MG63 (cell line): ENCODE data around the gene SCN7A. TPM values are rescaled to one million over a fixed set of nuclear protein-coding genes. Genes with fewer than 3 reads are reported as not detected.
"Not testable (repeated sequence)": the region's sequence is repeated elsewhere in the genome, so short reads cannot be mapped to it uniquely, and the experiment has no call there.

Source experiments
- DNase-seq: peaks from one replicate; pipeline ENCODE4 v3.0.0-alpha.2; 2020
- H3K27me3 ChIP-seq: fragments of 250-450 bp; sonication (Bioruptor Pico); 2 replicates; pipeline ENCODE4 v1.5.1; 2020; ENCODE audit warnings: mild to moderate bottlenecking, moderate library complexity
- H3K36me3 ChIP-seq: fragments of 250-450 bp; sonication (Bioruptor Pico); 2 replicates; pipeline ENCODE4 v1.5.1; 2020; ENCODE audit warnings: mild to moderate bottlenecking, moderate library complexity
- H3K4me3 ChIP-seq: fragments of 250-450 bp; sonication (Bioruptor Pico); 2 replicates; pipeline ENCODE4 v1.5.1; 2020; ENCODE audit warnings: mild to moderate bottlenecking, moderate library complexity
- H3K9me3 ChIP-seq: fragments of 250-450 bp; sonication (Bioruptor Pico); 2 replicates; pipeline ENCODE4 v1.5.1; 2020; ENCODE audit warnings: mild to moderate bottlenecking, moderate library complexity
- total RNA-seq: library from RNA; depleted of rRNA; stranded (reverse); fragments of >200 nt; shearing (Covaris generic); gene quantifications from 2 replicates; pipeline ENCODE4 v1.2.3, GENCODE V29; 2014; ENCODE audit warnings: low replicate concordance

The SCN7A gene
- total RNA-seq, 1 experiment from 2014 or later = not detected

GRCh38 chr2:166419616-166419934 is 74.5 kb downstream of the SCN7A start:
- Histone ChIP-seq H3K4me3 (no peak overlapping the region), H3K27me3 (no peaks in the 10 kb centered on the region), H3K9me3 (no peaks in the 10 kb centered on the region)

GRCh38 chr2:166418853-166419615 is 75.0 kb downstream of the SCN7A start:
- no peaks in the 10 kb centered on the region for H3K9me3 ChIP-seq
- no peak overlapping the region for H3K4me3 ChIP-seq
- no peaks in the 10 kb centered on the region for H3K36me3 ChIP-seq
- no peaks in the 10 kb centered on the region for H3K27me3 ChIP-seq
- no peak for DNase-seq

More at GRCh38 chr2:166419616-166419934, 74.5 kb downstream of the SCN7A start:
- no peak for DNase-seq
- no peaks in the 10 kb centered on the region for H3K36me3 ChIP-seq

GRCh38 chr2:166417669-166418068 is 76.4 kb downstream of the SCN7A start:
- Histone ChIP-seq H3K9me3 (no peaks in the 10 kb centered on the region), H3K36me3 (no peaks in the 10 kb centered on the region), H3K27me3 (no peaks in the 10 kb centered on the region), H3K4me3 (no peak overlapping the region)
- no peak for DNase-seq

GRCh38 chr2:166413255-166413654 is 80.8 kb downstream of the SCN7A start:
- Histone ChIP-seq H3K36me3 (no peaks in the 10 kb centered on the region), H3K27me3 (no peaks in the 10 kb centered on the region), H3K4me3 (no peak overlapping the region), H3K9me3 (no peaks in the 10 kb centered on the region)
- no peak for DNase-seq

GRCh38 chr2:166411473-166412230 is 82.4 kb downstream of the SCN7A start:
- DNase-seq = no peak
- no peaks in the 10 kb centered on the region for H3K9me3 ChIP-seq
- H3K36me3 ChIP-seq = no peaks in the 10 kb centered on the region
- no peaks in the 10 kb centered on the region for H3K27me3 ChIP-seq
- no peak overlapping the region for H3K4me3 ChIP-seq

GRCh38 chr2:166410828-166411472 is 83.1 kb downstream of the SCN7A start:
- Histone ChIP-seq H3K4me3 (no peak overlapping the region), H3K36me3 (no peaks in the 10 kb centered on the region), H3K27me3 (no peaks in the 10 kb centered on the region), H3K9me3 (no peaks in the 10 kb centered on the region)
- peak; percentile 70 for DNase-seq

- H3K4me3 ChIP-seq, H3K27me3 ChIP-seq, H3K36me3 ChIP-seq, DNase-seq, H3K9me3 ChIP-seq: not testable (repeated sequence)
Observed at GRCh38 chr2:166407746-166408145, 86.3 kb downstream of the SCN7A start.

- H3K36me3 ChIP-seq = no peaks in the 10 kb centered on the region
- H3K9me3 ChIP-seq = no peaks in the 10 kb centered on the region
- H3K4me3 ChIP-seq = no peak overlapping the region
- DNase-seq = no peak
- no peaks in the 10 kb centered on the region for H3K27me3 ChIP-seq
Observed at GRCh38 chr2:166406374-166406773, 87.7 kb downstream of the SCN7A start.

- no peaks in the 10 kb centered on the region for H3K27me3 ChIP-seq
- DNase-seq = no peak
Observed at GRCh38 chr2:166405569-166405926, 88.5 kb downstream of the SCN7A start.

GRCh38 chr2:166404831-166405568 is 89.0 kb downstream of the SCN7A start:
- Histone ChIP-seq H3K36me3 (no peaks in the 10 kb centered on the region), H3K4me3 (no peak overlapping the region), H3K9me3 (no peaks in the 10 kb centered on the region), H3K27me3 (no peaks in the 10 kb centered on the region)
- no peak for DNase-seq

More at GRCh38 chr2:166405569-166405926, 88.5 kb downstream of the SCN7A start:
- H3K4me3 ChIP-seq = no peak overlapping the region
- H3K36me3 ChIP-seq = no peaks in the 10 kb centered on the region
- H3K9me3 ChIP-seq = no peaks in the 10 kb centered on the region

- DNase-seq = no peak
- H3K36me3 ChIP-seq = no peaks in the 10 kb centered on the region
- no peak overlapping the region for H3K4me3 ChIP-seq
- H3K27me3 ChIP-seq = no peaks in the 10 kb centered on the region
- no peaks in the 10 kb centered on the region; the same call in 1 of the 2 replicates for H3K9me3 ChIP-seq
Observed at GRCh38 chr2:166394245-166394644, 99.8 kb downstream of the SCN7A start.

- DNase-seq = no peak
- Histone ChIP-seq H3K9me3 (no peaks in the 10 kb centered on the region), H3K36me3 (no peaks in the 10 kb centered on the region), H3K27me3 (no peaks in the 10 kb centered on the region), H3K4me3 (no peak overlapping the region)
Observed at GRCh38 chr2:166393008-166393407, 101.0 kb downstream of the SCN7A start.

GRCh38 chr2:166388481-166389070 is 105.5 kb downstream of the SCN7A start:
- DNase-seq = no peak
- Histone ChIP-seq H3K9me3 (no peaks in the 10 kb centered on the region), H3K4me3 (no peak overlapping the region), H3K36me3 (no peaks in the 10 kb centered on the region), H3K27me3 (no peaks in the 10 kb centered on the region)

GRCh38 chr2:166385313-166385712 is 108.7 kb downstream of the SCN7A start:
- Histone ChIP-seq H3K27me3 (no peaks in the 10 kb centered on the region), H3K4me3 (no peak overlapping the region), H3K9me3 (no peaks in the 10 kb centered on the region), H3K36me3 (no peaks in the 10 kb centered on the region)
- DNase-seq = no peak

GRCh38 chr2:166384774-166385173 is 109.3 kb downstream of the SCN7A start:
- no peak overlapping the region for H3K4me3 ChIP-seq
- H3K36me3 ChIP-seq = no peaks in the 10 kb centered on the region
- DNase-seq = no peak
- H3K27me3 ChIP-seq = no peaks in the 10 kb centered on the region
- no peaks in the 10 kb centered on the region for H3K9me3 ChIP-seq

- H3K36me3 ChIP-seq = no peaks in the 10 kb centered on the region
- H3K4me3 ChIP-seq = no peak overlapping the region
- no peak for DNase-seq
- H3K9me3 ChIP-seq = no peaks in the 10 kb centered on the region
- no peaks in the 10 kb centered on the region for H3K27me3 ChIP-seq
Observed at GRCh38 chr2:166382448-166382847, 111.6 kb downstream of the SCN7A start.

- Histone ChIP-seq H3K36me3 (no peaks in the 10 kb centered on the region), H3K9me3 (no peaks in the 10 kb centered on the region), H3K4me3 (no peak overlapping the region), H3K27me3 (peaks cover 3% of the 10 kb centered on the region; the same call in 1 of the 2 replicates)
- DNase-seq = no peak
Observed at GRCh38 chr2:166380615-166381014, 113.4 kb downstream of the SCN7A start.
